Lung (tissue), 12 donors: Measurements from ENCODE around the gene RSPO4. TPM values are rescaled to one million over a fixed set of nuclear protein-coding genes. Genes with fewer than 3 reads are reported as not detected.
"Not testable (repeated sequence)": the region's sequence is repeated elsewhere in the genome, so short reads cannot be mapped to it uniquely, and the experiment has no call there.

ENCODE experiments used
- ATAC-seq: fragments of 200-7000 bp; cut with Tn5 transposase; one replicate; pipeline ENCODE4 v1.9.1; 2020; ENCODE audit warnings: moderate number of reproducible peaks; ENCODE audit not compliant: insufficient read depth, low FRiP score
- DNase-seq, 3 donors: peaks; one replicate each; pipeline ENCODE4 v3.0.0-alpha.2; 2013 to 2017
- H3K27ac ChIP-seq, 2 donors: one replicate each; pipeline ENCODE4 v1.5.1; 2013; ENCODE audit warnings: mild to moderate bottlenecking in 2 of 2, moderate library complexity in 2 of 2, control low read depth in 1 of 2, inconsistent platforms in 1 of 2, low read depth in 1 of 2, low read length in 1 of 2
- H3K27me3 ChIP-seq, 3 donors: one replicate each; pipeline ENCODE4 v1.5.1; 2013; ENCODE audit warnings: low read length in 2 of 3; ENCODE audit not compliant: control insufficient read depth in 3 of 3, insufficient read depth in 3 of 3
- H3K36me3 ChIP-seq, 4 donors: one replicate each; pipeline ENCODE4 v1.5.1; 2013; ENCODE audit warnings: low read length in 4 of 4, mild to moderate bottlenecking in 1 of 4, moderate library complexity in 1 of 4; ENCODE audit not compliant: control insufficient read depth in 4 of 4, insufficient read depth in 4 of 4
- H3K4me1 ChIP-seq, 5 donors: one replicate each; pipeline ENCODE4 v1.5.1; 2013; ENCODE audit warnings: low read length in 5 of 5, mild to moderate bottlenecking in 2 of 5, moderate library complexity in 1 of 5; ENCODE audit not compliant: control insufficient read depth in 5 of 5, insufficient read depth in 5 of 5
- H3K4me3 ChIP-seq: one replicate; pipeline ENCODE4 v1.5.1; 2013; ENCODE audit warnings: mild to moderate bottlenecking, control low read depth, moderate library complexity
- H3K9ac ChIP-seq, 2 donors: one replicate each; pipeline ENCODE4 v1.5.1; 2013; ENCODE audit warnings: low read length in 2 of 2, control low read depth in 1 of 2; ENCODE audit not compliant: insufficient read depth in 1 of 2
- H3K9me3 ChIP-seq, 4 donors: one replicate each; pipeline ENCODE4 v1.5.1; 2013; ENCODE audit warnings: low read length in 3 of 4, mild to moderate bottlenecking in 1 of 4, moderate library complexity in 1 of 4; ENCODE audit not compliant: control insufficient read depth in 4 of 4, insufficient read depth in 3 of 4
- WGBS, 2 donors: extraction: QIAGEN DNeasy Blood & Tissue Kit; methylation state at CpG; one replicate each; pipeline ENCODE4 v1.1.7; 2013; 5-methylcytosine and 5-hydroxymethylcytosine counted together
- polyA plus RNA-seq, 2 donors: library from polyadenylated mRNA; stranded (reverse); fragments of 200-250 nt; gene quantifications; one replicate each; pipeline ENCODE4 v1.2.1, GENCODE V29; 2013
- total RNA-seq, 2 donors: library from RNA; depleted of rRNA in 1 of 2; stranded (reverse); fragments of >200 nt in 1 of 2; gene quantifications; one replicate each; pipeline ENCODE4 v1.2.1, GENCODE V29; 2014 to 2021
- TF ChIP-seq, protein P1 (sequence below): IDR thresholded peaks from 2 replicates; pipeline ENCODE4 v1.5.1; 2012; ENCODE audit warnings: mild to moderate bottlenecking; ENCODE audit errors: control extremely low read depth, extremely low read depth
- donor health status: control.
- donor health status: control.
- donor health status: Bipolar disorder and iron deficiency.
- donor health status: healthy.
- donor health status: DM: yes; HTN: yes; CAD: no.

The RSPO4 gene
- total and polyA plus RNA-seq, 4 donors: 1.00 to 7.4 (median 2.5) TPM

DNA sequence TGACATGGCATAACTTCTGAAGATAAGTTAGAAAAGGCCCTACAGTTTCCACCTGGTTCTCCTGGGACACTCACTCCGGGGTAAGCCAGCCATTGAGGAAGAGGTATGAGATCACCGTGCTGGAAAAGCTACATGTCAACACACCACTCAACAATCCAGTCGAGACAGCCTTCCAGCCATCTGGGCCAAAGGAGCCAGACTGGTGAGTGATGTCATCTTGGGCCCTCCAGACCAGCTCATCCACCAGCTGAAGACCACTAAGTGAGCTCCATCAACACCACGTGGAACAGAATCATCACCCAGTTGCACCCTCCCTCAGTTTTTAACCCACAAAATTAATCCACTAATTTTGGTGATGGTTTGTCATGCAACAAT, 32.3 kb upstream of the RSPO4 start:
- no peaks in the 10 kb centered on the region for H3K36me3 ChIP-seq
- H3K27me3 ChIP-seq: no peaks in the 10 kb centered on the region
- no peak for ATAC-seq
- no peak overlapping the region for H3K9ac ChIP-seq
- H3K9me3 ChIP-seq: no peaks in the 10 kb centered on the region
- WGBS, 2 donors: 65 to 68% methylated on average over 4 of the region's 4 CpGs
- H3K27ac ChIP-seq: no peak overlapping the region
- no peak overlapping the region for H3K4me3 ChIP-seq
- TF ChIP-seq, protein P1, sequence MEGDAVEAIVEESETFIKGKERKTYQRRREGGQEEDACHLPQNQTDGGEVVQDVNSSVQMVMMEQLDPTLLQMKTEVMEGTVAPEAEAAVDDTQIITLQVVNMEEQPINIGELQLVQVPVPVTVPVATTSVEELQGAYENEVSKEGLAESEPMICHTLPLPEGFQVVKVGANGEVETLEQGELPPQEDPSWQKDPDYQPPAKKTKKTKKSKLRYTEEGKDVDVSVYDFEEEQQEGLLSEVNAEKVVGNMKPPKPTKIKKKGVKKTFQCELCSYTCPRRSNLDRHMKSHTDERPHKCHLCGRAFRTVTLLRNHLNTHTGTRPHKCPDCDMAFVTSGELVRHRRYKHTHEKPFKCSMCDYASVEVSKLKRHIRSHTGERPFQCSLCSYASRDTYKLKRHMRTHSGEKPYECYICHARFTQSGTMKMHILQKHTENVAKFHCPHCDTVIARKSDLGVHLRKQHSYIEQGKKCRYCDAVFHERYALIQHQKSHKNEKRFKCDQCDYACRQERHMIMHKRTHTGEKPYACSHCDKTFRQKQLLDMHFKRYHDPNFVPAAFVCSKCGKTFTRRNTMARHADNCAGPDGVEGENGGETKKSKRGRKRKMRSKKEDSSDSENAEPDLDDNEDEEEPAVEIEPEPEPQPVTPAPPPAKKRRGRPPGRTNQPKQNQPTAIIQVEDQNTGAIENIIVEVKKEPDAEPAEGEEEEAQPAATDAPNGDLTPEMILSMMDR: no peak
- peaks cover 0 to 2% (median 0%) of the 10 kb centered on the region in 5 donors for H3K4me1 ChIP-seq
- DNase-seq: no peak

DNA sequence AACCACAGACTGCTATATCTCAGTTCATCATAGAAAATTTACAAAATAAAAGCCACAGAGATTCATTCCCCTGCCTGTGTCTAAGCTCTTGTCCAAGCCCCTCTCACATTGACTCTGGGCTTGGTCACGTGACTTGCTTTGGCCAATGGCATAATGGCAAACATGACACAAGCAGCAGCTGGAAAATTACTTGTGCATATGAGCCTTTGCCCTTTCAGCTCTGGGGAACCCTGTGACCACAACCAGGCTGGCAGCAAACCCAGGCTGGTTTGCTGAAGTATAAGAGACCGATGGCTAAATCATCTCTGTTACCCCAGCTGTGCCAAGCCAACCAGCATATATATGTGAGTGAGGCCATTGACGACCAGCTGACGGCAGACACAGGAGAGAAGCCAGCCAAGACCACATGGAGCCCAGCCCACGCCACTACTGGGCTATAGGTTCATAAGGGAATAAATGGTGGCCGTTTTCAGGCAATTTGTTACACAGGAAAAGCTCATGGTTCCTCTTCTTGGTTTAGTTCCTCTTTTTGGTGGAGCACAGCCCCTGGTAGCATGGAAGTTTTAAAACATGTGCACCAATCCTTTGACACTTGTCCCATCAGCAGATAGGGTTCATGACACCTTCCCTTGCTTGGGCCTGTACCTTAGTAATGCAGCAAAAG, 31.8 kb upstream of the RSPO4 start:
- H3K4me3 ChIP-seq: no peak overlapping the region

DNA sequence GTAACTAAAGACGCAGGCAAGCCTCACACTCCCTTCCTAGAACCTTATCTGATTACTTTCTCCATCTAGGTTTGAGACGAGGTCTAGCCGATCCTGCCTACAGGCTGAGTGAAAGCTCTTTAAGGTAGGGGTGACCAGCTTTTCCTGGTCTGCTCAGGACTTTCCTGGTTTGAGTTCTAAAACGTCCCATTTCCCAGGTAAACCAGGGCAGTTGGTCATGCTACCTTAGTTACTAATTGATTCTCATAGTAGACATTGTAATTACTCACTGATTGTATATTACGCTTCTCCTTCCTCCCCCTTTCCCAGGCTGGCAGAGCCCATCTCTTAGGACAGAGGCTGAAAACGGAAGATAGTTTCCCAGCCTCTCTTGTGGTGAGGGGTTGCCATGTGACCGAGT, 27.9 kb upstream of the RSPO4 start:
- Histone ChIP-seq H3K27ac (no peak overlapping the region), H3K4me3 (no peak overlapping the region), H3K4me1 (peaks cover 0 to 2% (median 0%) of the 10 kb centered on the region in 5 donors), H3K9ac (no peak overlapping the region), H3K27me3 (no peaks in the 10 kb centered on the region), H3K9me3 (no peaks in the 10 kb centered on the region), H3K36me3 (no peaks in the 10 kb centered on the region)
- ATAC-seq (no peak), DNase-seq (no peak)
- WGBS, 2 donors: 83 to 84% methylated on average over 7 of the region's 7 CpGs
- TF ChIP-seq, protein P1: no peak

More for the DNA sequence above, 31.8 kb upstream of the RSPO4 start:
- H3K27me3 ChIP-seq: no peaks in the 10 kb centered on the region
- no peak for DNase-seq
- H3K27ac ChIP-seq: no peak overlapping the region
- 32 to 57% methylated on average over 6 of the region's 6 CpGs for WGBS, 2 donors
- peak; percentile 41 for ATAC-seq
- H3K4me1 ChIP-seq: peaks cover 0 to 2% (median 0%) of the 10 kb centered on the region in 5 donors
- H3K36me3 ChIP-seq: no peaks in the 10 kb centered on the region
- H3K9ac ChIP-seq: no peak overlapping the region
- TF ChIP-seq, protein P1: no peak
- H3K9me3 ChIP-seq: no peaks in the 10 kb centered on the region

DNA sequence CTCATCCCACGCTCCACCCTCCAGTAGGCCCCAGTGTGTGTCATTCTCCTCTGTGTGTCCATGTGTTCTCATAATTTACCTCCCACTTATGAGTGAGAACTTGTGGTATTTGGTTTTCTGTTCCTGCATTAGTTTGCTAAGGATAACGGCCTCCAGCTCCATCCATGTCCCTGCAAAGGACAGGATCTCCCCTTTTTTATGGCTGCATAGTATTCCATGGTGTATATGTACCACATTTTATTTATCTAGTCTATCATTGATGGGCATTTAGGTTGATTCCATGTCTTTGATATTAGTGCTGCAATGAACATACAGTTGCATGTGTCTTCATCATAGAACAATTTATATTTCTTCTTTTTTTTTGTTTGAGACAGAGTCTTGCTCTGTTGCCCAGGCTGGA, 24.1 kb upstream of the RSPO4 start:
- not testable (repeated sequence) for H3K27ac ChIP-seq, H3K9me3 ChIP-seq, H3K27me3 ChIP-seq, H3K36me3 ChIP-seq, DNase-seq, H3K4me1 ChIP-seq, H3K9ac ChIP-seq, H3K4me3 ChIP-seq, ATAC-seq
- WGBS, 2 donors: 81 to 90% methylated on average over 2 of the region's 2 CpGs
